ENCODE measurements around the gene ZNF177.

Gene ZNF177

GRCh38 chr19:9431475-9431874 is 68.7 kb downstream of the ZNF177 start:
- DNase-seq = peak; percentile 45
